Cardiac ventricle fibroblast (primary cell): Measurements from ENCODE around the gene SERPINA3. TPM values are rescaled to one million over a fixed set of nuclear protein-coding genes. Genes with fewer than 3 reads are reported as not detected.

Source experiments
- total RNA-seq: library from RNA; depleted of rRNA; stranded (reverse); fragments of >200 nt; gene quantifications from 2 replicates; pipeline ENCODE4 v1.2.3, GENCODE V29; 2015

SERPINA3 gene
- total RNA-seq: 731 and 793 TPM in 2 replicates

GRCh38 chr14:94612174-94612573 lies at the start of gene SERPINA3:
Gene SERPINA3 (plus strand): TSS chr14:94612391. CDS start chr14:94614442, 2,051 bp downstream.

GRCh38 chr14:94581127-94581999 lies 30.8 kb upstream of the SERPINA3 start, which contains the start of gene SERPINA5:
Gene SERPINA5 (plus strand): TSS chr14:94581426. CDS start chr14:94587363, 5,937 bp downstream.

Other genes with a start within 250 kb of the SERPINA3 start
- gene SERPINA2, start 245.7 kb upstream of the SERPINA3 start, total RNA-seq: not detected in 2 replicates
- 0.20 TPM in 1 of 2 replicates, not detected in the other for gene SERPINA1, start 223.8 kb upstream of the SERPINA3 start, total RNA-seq
- gene SERPINA11, start 159.6 kb upstream of the SERPINA3 start, total RNA-seq: not detected in 2 replicates
- not detected in 2 replicates for gene SERPINA9, start 136.2 kb upstream of the SERPINA3 start, total RNA-seq
- gene SERPINA12, start 102.9 kb upstream of the SERPINA3 start, total RNA-seq: not detected in 2 replicates
- not detected in 2 replicates for gene SERPINA4, start 50.9 kb upstream of the SERPINA3 start, total RNA-seq
- 0.19 and 0.44 TPM in 2 replicates for gene SERPINA5, start 31.0 kb upstream of the SERPINA3 start, total RNA-seq
- 0.44 TPM in 1 of 2 replicates, not detected in the other for gene GSC, start 157.7 kb downstream of the SERPINA3 start, total RNA-seq